OCI-LY3 (cell line): ENCODE data around the gene IPO5.

Experiments
- H2AFZ ChIP-seq: fragments of 200-600, 300-600 bp; shearing (Covaris generic); 2 replicates; pipeline ENCODE4 v1.6.0; 2014; ENCODE audit warnings: antibody characterized with exemption, low read depth, low read length
- H3K27ac ChIP-seq: fragments of 200-600, 300-600 bp; sonication (generic); 2 replicates; pipeline ENCODE4 v1.5.1; 2014; ENCODE audit warnings: mild to moderate bottlenecking, low read length, moderate library complexity, mixed read lengths
- H3K27me3 ChIP-seq: fragments of 200-600, 300-600 bp; sonication (generic); 2 replicates; pipeline ENCODE4 v1.6.1; 2014; ENCODE audit warnings: low read depth, low read length, mixed read lengths
- H3K36me3 ChIP-seq: fragments of 200-600, 300-600 bp; sonication (generic); replicated peaks from 2 replicates; pipeline ENCODE3; 2014; ENCODE audit warnings: low read depth, low read length, mixed read lengths
- H3K4me1 ChIP-seq: fragments of 300-600, 200-600 bp; sonication (generic); 2 replicates; pipeline ENCODE4 v1.6.1; 2014; ENCODE audit warnings: low read length, mixed read lengths
- H3K4me2 ChIP-seq: fragments of 200-600, 300-600 bp; sonication (generic); 2 replicates; pipeline ENCODE4 v1.6.1; 2014; ENCODE audit warnings: low read length, mixed read lengths
- H3K4me3 ChIP-seq: fragments of 300-600, 200-600 bp; sonication (generic); 2 replicates; pipeline ENCODE4 v1.5.1; 2014; ENCODE audit warnings: antibody characterized with exemption, mild to moderate bottlenecking, low read length, moderate library complexity
- H3K79me2 ChIP-seq: fragments of 300-600, 200-600 bp; shearing (Covaris generic); 2 replicates; pipeline ENCODE4 v1.6.1; 2014; ENCODE audit warnings: mild to moderate bottlenecking, low read length, mixed read lengths
- H3K9ac ChIP-seq: fragments of 300-600, 200-600 bp; shearing (Covaris generic); 2 replicates; pipeline ENCODE4 v1.6.0; 2014; ENCODE audit warnings: mild to moderate bottlenecking, low read length, moderate library complexity
- H3K9me3 ChIP-seq: fragments of 200-600, 300-600 bp; shearing (Covaris generic); 2 replicates; pipeline ENCODE4 v1.6.1; 2014; ENCODE audit warnings: low read length, mixed read lengths; ENCODE audit not compliant: insufficient read depth
- H4K20me1 ChIP-seq: fragments of 200-600, 300-600 bp; sonication (generic); 2 replicates; pipeline ENCODE4 v1.6.1; 2016; ENCODE audit warnings: low read length, mixed read lengths; ENCODE audit not compliant: insufficient read depth
- CTCF ChIP-seq: fragments of 200-600, 300-600 bp; sonication (generic); IDR thresholded peaks from 2 replicates; pipeline ENCODE4 v1.5.1; 2014; ENCODE audit warnings: antibody characterized with exemption, low read length, low read depth
- EZH2phosphoT487 ChIP-seq: fragments of 200-600 bp; shearing (Covaris generic); IDR thresholded peaks from 2 replicates; pipeline ENCODE4 v1.6.1; 2018; ENCODE audit warnings: antibody characterized with exemption, mixed run types, low read depth

IPO5 gene

DNA sequence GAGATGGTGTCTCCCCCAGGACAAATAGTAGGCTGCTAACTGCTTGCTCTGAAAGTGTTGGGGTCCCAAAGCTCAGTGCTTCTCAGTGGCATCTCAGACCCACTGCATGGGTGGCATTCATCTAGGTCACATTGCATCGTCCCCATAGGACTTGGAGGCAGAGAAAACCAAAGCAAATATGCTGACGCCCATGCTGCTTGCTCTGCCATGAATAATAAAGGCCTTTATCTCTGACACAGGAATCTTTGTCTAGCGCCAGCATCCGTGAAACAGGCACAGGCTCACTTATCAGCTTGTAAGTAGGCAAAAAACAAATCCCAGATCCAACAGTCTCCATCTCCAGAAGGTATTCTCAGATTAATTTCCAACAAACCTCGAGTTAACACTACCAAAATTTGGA lies 18.9 kb upstream of the IPO5 start:
- Histone ChIP-seq H3K4me1 (no peaks in the 10 kb centered on the region), H2AFZ (no peak overlapping the region), H4K20me1 (no peaks in the 10 kb centered on the region), H3K36me3 (no peaks in the 10 kb centered on the region), H3K27ac (no peak overlapping the region), H3K9me3 (no peaks in the 10 kb centered on the region), H3K9ac (no peak overlapping the region), H3K79me2 (no peaks in the 10 kb centered on the region), H3K27me3 (peaks cover 15% of the 10 kb centered on the region), H3K4me3 (no peak overlapping the region), H3K4me2 (no peak overlapping the region)
- no peak for TF ChIP-seq CTCF

GRCh38 chr13:97935071-97935470 lies 18.4 kb upstream of the IPO5 start:
- no peak overlapping the region for H3K27ac ChIP-seq
- H3K9ac ChIP-seq, result no peak overlapping the region
- peaks cover 14% of the 10 kb centered on the region for H3K27me3 ChIP-seq
- no peaks in the 10 kb centered on the region for H4K20me1 ChIP-seq
- no peaks in the 10 kb centered on the region for H3K4me1 ChIP-seq
- no peak overlapping the region for H2AFZ ChIP-seq
- H3K79me2 ChIP-seq, result no peaks in the 10 kb centered on the region
- TF ChIP-seq EZH2phosphoT487, result no peak
- TF ChIP-seq CTCF, result no peak
- H3K4me3 ChIP-seq, result no peak overlapping the region
- H3K4me2 ChIP-seq, result no peak overlapping the region
- no peaks in the 10 kb centered on the region for H3K36me3 ChIP-seq
- H3K9me3 ChIP-seq, result no peaks in the 10 kb centered on the region

- H3K4me1 ChIP-seq, result no peaks in the 10 kb centered on the region
- H3K9me3 ChIP-seq, result no peaks in the 10 kb centered on the region
- H3K79me2 ChIP-seq, result no peaks in the 10 kb centered on the region
- no peaks in the 10 kb centered on the region for H3K36me3 ChIP-seq
- H4K20me1 ChIP-seq, result no peaks in the 10 kb centered on the region
- H3K9ac ChIP-seq, result no peak overlapping the region
- peaks cover 14% of the 10 kb centered on the region for H3K27me3 ChIP-seq
- TF ChIP-seq EZH2phosphoT487 (no peak), CTCF (no peak)
- H3K4me3 ChIP-seq, result no peak overlapping the region
- no peak overlapping the region for H3K4me2 ChIP-seq
- no peak overlapping the region for H3K27ac ChIP-seq
- no peak overlapping the region for H2AFZ ChIP-seq
Observed at GRCh38 chr13:97936036-97936435, 17.4 kb upstream of the IPO5 start.

GRCh38 chr13:97938706-97939475 lies 14.6 kb upstream of the IPO5 start:
- TF ChIP-seq EZH2phosphoT487, result no peak
- no peak for TF ChIP-seq CTCF
- Histone ChIP-seq H3K27me3 (peaks cover 14% of the 10 kb centered on the region), H3K79me2 (no peaks in the 10 kb centered on the region), H3K4me3 (no peak overlapping the region), H3K27ac (no peak overlapping the region), H2AFZ (no peak overlapping the region), H3K36me3 (no peaks in the 10 kb centered on the region), H3K9ac (no peak overlapping the region), H3K4me1 (no peaks in the 10 kb centered on the region), H3K4me2 (no peak overlapping the region), H4K20me1 (no peaks in the 10 kb centered on the region), H3K9me3 (no peaks in the 10 kb centered on the region)
